GM21619 (cell line): ENCODE data around the gene TSR3.
"Not testable (repeated sequence)": the region's sequence is repeated elsewhere in the genome, so short reads cannot be mapped to it uniquely, and the experiment has no call there.

ENCODE experiments used
- ATAC-seq: cut with Tn5 transposase; IDR thresholded peaks from one replicate; pipeline ENCODE4 v1.9.1; 2021; ENCODE audit not compliant: unreplicated experiment

TSR3 gene

GRCh38 chr16:1338855-1339675 is 12.6 kb downstream of the TSR3 start:
- no peak for ATAC-seq

- ATAC-seq: no peak
These were observed 13.5 kb downstream of the TSR3 start for GRCh38 chr16:1338119-1338730.

GRCh38 chr16:1337486-1337885 is 14.2 kb downstream of the TSR3 start:
- no peak for ATAC-seq

- no peak for ATAC-seq
These were observed 15.1 kb downstream of the TSR3 start for GRCh38 chr16:1336619-1337018.

GRCh38 chr16:1335996-1336395 is 15.7 kb downstream of the TSR3 start:
- no peak for ATAC-seq

- ATAC-seq: no peak
These were observed 16.3 kb downstream of the TSR3 start for GRCh38 chr16:1335211-1335971.

- no peak for ATAC-seq
These were observed 16.9 kb downstream of the TSR3 start for GRCh38 chr16:1334739-1335138.

GRCh38 chr16:1333854-1334700 is 17.6 kb downstream of the TSR3 start:
- no peak for ATAC-seq

- no peak for ATAC-seq
These were observed 18.4 kb downstream of the TSR3 start, which contains the start of gene BAIAP3 for GRCh38 chr16:1333149-1333812. Gene BAIAP3 (plus strand): TSS chr16:1333645. CDS start chr16:1338550, 4,905 bp downstream.

- ATAC-seq: no peak
These were observed 19.0 kb downstream of the TSR3 start for GRCh38 chr16:1332618-1333148.

GRCh38 chr16:1331712-1332617 is 19.7 kb downstream of the TSR3 start:
- ATAC-seq: no peak

GRCh38 chr16:1330931-1331711 is 20.6 kb downstream of the TSR3 start:
- no peak for ATAC-seq

GRCh38 chr16:1330260-1330914 is 21.3 kb downstream of the TSR3 start:
- ATAC-seq: no peak

GRCh38 chr16:1328961-1329360 is 22.7 kb downstream of the TSR3 start:
- ATAC-seq: not testable (repeated sequence)

- not testable (repeated sequence) for ATAC-seq
These were observed 23.5 kb downstream of the TSR3 start for GRCh38 chr16:1328136-1328535.

GRCh38 chr16:1327619-1327947 is 24.1 kb downstream of the TSR3 start:
- no peak for ATAC-seq

- ATAC-seq: no peak
These were observed 24.6 kb downstream of the TSR3 start for GRCh38 chr16:1326946-1327618.
